ENCODE data around the gene SLC5A10.

SLC5A10 gene

GRCh38 chr17:18932360-18933055 lies 19.5 kb upstream of the SLC5A10 start:
- TF ChIP-seq ZNF274 (IDR thresholded peaks at IDR 0.05; ENCODE audit: low read depth, low read length): no peak
- no peak overlapping the region for H3K4me3 ChIP-seq (ENCODE audit: low read length)

GRCh38 chr17:18933102-18934058 lies 18.6 kb upstream of the SLC5A10 start:
- no peak overlapping the region for H3K4me3 ChIP-seq (ENCODE audit: low read length)
- no peak for TF ChIP-seq ZNF274 (IDR thresholded peaks at IDR 0.05; ENCODE audit: low read depth, low read length)

GRCh38 chr17:18937981-18938691 lies 13.8 kb upstream of the SLC5A10 start:
- H3K4me3 ChIP-seq (ENCODE audit: low read length): no peak overlapping the region
- no peak for TF ChIP-seq ZNF274 (IDR thresholded peaks at IDR 0.05; ENCODE audit: low read depth, low read length)

GRCh38 chr17:18938692-18939023 lies 13.3 kb upstream of the SLC5A10 start:
- no peak overlapping the region for H3K4me3 ChIP-seq (ENCODE audit: low read length)
- no peak for TF ChIP-seq ZNF274 (IDR thresholded peaks at IDR 0.05; ENCODE audit: low read depth, low read length)

- H3K4me3 ChIP-seq (ENCODE audit: low read length): no peak overlapping the region
- no peak for TF ChIP-seq ZNF274 (IDR thresholded peaks at IDR 0.05; ENCODE audit: low read depth, low read length)
Observed at GRCh38 chr17:18944646-18945045, 7.3 kb upstream of the SLC5A10 start.

- TF ChIP-seq ZNF274 (IDR thresholded peaks at IDR 0.05; ENCODE audit: low read depth, low read length): no peak
- H3K4me3 ChIP-seq (ENCODE audit: low read length): no peak overlapping the region
Observed at GRCh38 chr17:18946536-18946935, 5.4 kb upstream of the SLC5A10 start.

GRCh38 chr17:18947866-18948265 lies 4.1 kb upstream of the SLC5A10 start:
- no peak overlapping the region for H3K4me3 ChIP-seq (ENCODE audit: low read length)
- TF ChIP-seq ZNF274 (IDR thresholded peaks at IDR 0.05; ENCODE audit: low read depth, low read length): no peak

- TF ChIP-seq ZNF274 (IDR thresholded peaks at IDR 0.05; ENCODE audit: low read depth, low read length): no peak
- no peak overlapping the region for H3K4me3 ChIP-seq (ENCODE audit: low read length)
Observed at GRCh38 chr17:18948476-18949006, 3.4 kb upstream of the SLC5A10 start.

- no peak for TF ChIP-seq ZNF274 (IDR thresholded peaks at IDR 0.05; ENCODE audit: low read depth, low read length)
- no peak overlapping the region for H3K4me3 ChIP-seq (ENCODE audit: low read length)
Observed at GRCh38 chr17:18949566-18949965, 2.4 kb upstream of the SLC5A10 start.

GRCh38 chr17:18950346-18950745 lies 1.6 kb upstream of the SLC5A10 start:
- no peak for TF ChIP-seq ZNF274 (IDR thresholded peaks at IDR 0.05; ENCODE audit: low read depth, low read length)
- H3K4me3 ChIP-seq (ENCODE audit: low read length): no peak overlapping the region

- H3K4me3 ChIP-seq (ENCODE audit: low read length): no peak overlapping the region
- no peak for TF ChIP-seq ZNF274 (IDR thresholded peaks at IDR 0.05; ENCODE audit: low read depth, low read length)
Observed at GRCh38 chr17:18950944-18951905, 740 bp upstream of the SLC5A10 start.

GRCh38 chr17:18953231-18953728 lies 1.3 kb downstream of the SLC5A10 start:
- no peak for TF ChIP-seq ZNF274 (IDR thresholded peaks at IDR 0.05; ENCODE audit: low read depth, low read length)
- no peak overlapping the region for H3K4me3 ChIP-seq (ENCODE audit: low read length)

- TF ChIP-seq ZNF274 (IDR thresholded peaks at IDR 0.05; ENCODE audit: low read depth, low read length): no peak
- H3K4me3 ChIP-seq (ENCODE audit: low read length): no peak overlapping the region
Observed at GRCh38 chr17:18954321-18954720, 2.4 kb downstream of the SLC5A10 start.

Data from GM08714 (cell line).